TTC549 (cell line): ENCODE data around the gene ASH1L.
"Not testable (repeated sequence)": the region's sequence is repeated elsewhere in the genome, so short reads cannot be mapped to it uniquely, and the experiment has no call there.

Experiments used
- FAIRE-seq: peaks from 2 replicates; lab custom pipeline; 2012; peaks lifted over from hg19 to GRCh38; lab: Jason Lieb, UNC

The ASH1L gene

DNA sequence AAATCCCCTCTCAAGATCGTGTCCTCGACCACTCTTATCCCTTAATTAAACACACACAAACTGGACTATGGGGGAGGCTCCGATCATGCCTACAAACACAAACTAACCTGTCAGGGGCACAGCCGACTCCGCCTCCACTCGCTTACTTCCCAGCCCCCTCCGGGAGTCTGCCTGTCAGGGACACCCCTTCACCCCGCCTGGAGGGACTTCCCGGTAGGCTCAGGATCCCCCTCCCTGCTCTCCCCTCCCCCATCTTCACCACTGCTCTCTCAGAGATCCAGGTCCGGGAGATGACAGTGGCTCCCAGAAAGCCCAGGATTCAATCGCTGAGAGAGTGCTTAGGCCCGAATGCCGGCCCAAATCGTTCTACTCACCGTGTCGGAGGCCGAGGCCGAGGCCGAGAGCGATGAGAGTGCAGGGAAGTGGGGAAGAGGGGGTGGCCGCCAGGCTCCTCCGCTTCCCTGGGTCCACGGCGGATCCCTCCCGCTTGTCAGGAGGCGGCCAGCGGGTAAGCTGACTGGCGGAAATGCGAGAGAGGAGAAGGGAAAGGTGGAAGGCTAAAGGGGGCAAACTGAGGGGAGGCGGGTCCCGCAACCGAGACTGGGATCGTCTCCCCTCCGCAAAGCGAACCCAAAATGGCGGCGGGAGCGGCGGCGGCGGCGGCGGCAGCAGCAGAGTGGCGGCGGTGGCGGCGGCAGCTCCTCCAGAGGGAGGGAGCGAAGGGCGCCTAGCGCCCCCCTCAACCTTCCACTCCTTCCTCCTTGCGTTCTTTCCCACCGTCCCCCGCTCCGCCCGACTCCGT lies 623 bp downstream of the ASH1L start:
- FAIRE-seq = not testable (repeated sequence)

DNA sequence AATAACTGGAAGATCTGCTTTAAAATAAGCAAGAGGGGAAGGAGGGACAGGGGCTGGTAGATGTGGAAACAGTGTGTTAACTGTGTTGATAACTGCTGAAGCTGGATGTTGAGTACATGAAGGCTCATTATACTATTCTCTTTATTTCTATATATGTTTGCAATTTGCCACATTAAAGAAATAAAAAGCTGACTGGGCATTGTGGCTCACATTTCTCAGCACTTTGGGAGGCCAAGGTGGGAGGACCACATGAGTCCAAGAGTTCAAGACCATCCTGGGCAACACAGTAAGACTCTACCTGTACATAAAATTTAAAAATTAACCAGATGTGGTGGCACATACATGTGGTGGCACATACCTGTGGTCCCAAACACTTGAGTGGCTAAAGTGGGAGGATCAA lies 6.7 kb downstream of the ASH1L start:
- no peak for FAIRE-seq

- no peak for FAIRE-seq
These were observed 9.3 kb downstream of the ASH1L start for GRCh38 chr1:155553349-155553748.

GRCh38 chr1:155548706-155549105 lies 13.9 kb downstream of the ASH1L start:
- no peak for FAIRE-seq

DNA sequence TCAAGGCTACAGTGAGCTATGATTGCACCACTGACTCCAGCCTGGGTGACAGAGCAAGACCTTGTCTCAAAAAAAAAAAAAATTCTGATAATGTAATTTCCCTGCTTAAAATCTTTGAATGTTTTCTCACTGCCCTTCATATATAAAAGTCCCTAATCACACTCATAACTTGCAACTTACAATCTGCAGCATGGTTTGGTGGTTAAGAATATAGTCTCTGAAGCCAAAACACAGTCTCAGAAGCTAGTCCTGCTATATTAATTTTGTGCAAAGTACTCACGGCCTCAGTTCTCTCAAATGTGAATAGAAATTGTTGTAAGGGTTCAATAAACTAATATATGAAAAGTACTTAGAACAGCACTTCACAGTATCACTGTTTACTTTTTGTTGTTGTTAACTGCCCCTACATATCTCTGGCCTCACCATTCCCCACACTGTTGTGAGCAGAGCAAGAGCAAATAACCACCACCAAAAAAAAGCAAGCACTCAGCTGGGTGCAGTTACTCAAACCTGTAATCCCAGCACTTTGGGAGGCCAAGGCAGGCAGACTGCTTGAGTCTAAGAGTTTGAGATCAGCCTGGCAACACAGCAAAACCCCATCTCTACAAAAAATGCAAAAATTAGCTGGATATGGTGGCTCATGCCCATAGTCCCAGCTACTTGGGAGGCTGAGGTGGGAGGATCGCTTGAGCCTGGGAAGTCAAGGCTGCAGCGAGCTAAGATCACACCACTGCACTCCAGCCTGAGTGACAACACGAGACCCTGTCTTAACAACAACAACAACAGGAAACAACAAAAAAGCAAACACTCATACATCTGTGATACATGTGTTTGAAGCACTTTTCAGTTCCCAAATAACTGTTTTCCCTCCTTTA lies 22.4 kb downstream of the ASH1L start:
- no peak for FAIRE-seq

GRCh38 chr1:155537193-155537592 lies 25.4 kb downstream of the ASH1L start:
- peak; percentile 58 for FAIRE-seq

DNA sequence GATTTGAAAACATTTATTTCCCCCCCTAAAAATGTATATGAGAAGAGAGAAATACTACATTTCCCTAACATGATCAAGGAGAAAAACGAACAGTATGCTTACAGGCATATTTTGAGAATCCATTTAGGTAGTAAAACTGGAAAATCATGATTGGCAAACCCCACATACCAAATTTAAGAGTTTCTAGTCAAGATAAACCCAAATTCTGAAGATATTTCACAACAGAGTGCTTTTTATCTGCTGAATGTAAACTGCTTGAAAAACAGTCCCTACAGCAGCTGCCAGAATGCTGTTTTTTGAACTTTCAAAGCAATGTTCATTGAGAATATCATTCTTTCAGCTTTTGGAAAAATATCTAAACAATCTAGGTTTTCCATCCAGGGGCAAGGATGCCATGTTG lies 31.0 kb downstream of the ASH1L start:
- no peak for FAIRE-seq

DNA sequence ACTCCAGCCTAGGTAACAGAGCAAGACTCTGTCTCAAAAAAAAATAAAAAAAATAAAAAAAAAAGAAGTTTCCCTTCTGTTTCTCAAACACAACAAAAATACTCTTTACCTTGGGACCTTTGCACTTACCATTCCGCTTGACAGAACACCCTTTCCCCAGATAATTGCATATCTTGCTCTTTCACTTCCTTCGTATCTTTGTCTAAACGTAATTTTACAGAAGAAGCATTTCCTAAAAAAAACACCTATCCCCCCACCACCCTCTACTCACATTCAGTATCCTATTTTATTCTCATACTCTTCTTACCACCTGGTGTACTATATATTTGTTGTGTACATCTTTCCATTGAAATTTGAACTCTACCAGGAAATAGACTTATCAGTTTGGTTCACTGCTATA lies 32.7 kb downstream of the ASH1L start:
- FAIRE-seq = no peak

GRCh38 chr1:155529109-155529508 lies 33.5 kb downstream of the ASH1L start:
- no peak for FAIRE-seq

DNA sequence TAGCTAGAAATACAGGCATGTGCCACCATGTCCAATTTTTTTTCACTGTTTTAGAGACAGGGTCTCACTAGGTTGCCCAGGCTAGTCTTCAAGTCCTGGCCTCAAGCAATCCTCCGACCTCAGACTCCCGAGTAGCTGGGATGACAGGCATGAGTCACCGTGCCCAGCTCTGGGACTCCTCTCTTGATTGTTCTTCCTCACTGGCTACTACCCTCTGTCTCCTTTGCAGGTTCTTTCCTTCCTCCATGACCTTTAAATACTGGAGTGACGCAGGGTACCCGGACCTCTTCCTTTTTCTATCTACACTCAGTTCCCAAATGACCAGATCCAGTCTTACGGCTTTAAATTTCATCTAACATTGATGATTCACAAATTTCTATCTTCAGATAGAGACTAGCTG lies 34.9 kb downstream of the ASH1L start:
- FAIRE-seq = no peak

GRCh38 chr1:155526356-155526755 lies 36.2 kb downstream of the ASH1L start:
- no peak for FAIRE-seq

DNA sequence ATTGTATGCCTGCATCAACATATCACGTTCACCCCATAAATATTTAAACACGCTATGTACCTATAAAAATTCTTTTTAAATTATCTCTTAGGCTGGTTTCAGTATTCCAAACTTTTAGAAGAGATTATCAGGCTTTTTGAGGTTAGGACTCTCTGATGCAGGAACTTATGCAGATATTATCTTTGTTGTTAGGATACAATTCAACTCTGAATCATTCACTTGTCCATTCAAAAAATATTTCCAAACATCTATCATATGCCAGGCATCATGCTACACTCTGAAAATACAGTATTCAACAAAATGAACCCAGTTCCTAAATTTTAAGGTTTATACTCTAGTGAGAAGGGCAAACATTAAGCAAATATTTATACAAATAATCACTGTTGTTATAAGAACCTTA lies 40.5 kb downstream of the ASH1L start:
- peak; percentile 62 for FAIRE-seq

- no peak for FAIRE-seq
These were observed 44.1 kb downstream of the ASH1L start for GRCh38 chr1:155518484-155518883.

- FAIRE-seq = no peak
These were observed 47.9 kb downstream of the ASH1L start for GRCh38 chr1:155514582-155515187.

- no peak for FAIRE-seq
These were observed 49.2 kb downstream of the ASH1L start for GRCh38 chr1:155513300-155513916.

GRCh38 chr1:155511385-155511784 lies 51.2 kb downstream of the ASH1L start:
- FAIRE-seq = not testable (repeated sequence)

- no peak for FAIRE-seq
These were observed 53.5 kb downstream of the ASH1L start for GRCh38 chr1:155509064-155509463.

DNA sequence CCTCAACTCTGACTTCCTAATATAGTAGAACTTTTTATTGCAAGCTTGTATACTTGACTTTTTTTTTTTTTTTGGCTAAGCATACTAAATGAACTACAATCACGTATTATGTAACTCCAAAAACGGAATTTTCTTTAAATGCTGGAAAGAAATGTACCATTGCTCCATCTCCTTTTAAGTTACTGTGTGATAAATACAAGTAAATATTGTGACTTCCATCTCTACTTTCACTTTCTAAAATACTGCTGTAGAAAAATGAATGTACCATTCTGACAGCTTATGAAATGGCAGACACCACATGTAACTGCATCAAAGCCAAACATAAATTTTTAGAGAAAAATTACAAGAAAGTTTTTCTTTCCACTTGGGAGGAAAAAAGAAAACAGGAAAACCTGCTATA lies 54.7 kb downstream of the ASH1L start:
- FAIRE-seq = peak; percentile 25

- FAIRE-seq = peak; percentile 23
These were observed 56.6 kb downstream of the ASH1L start for GRCh38 chr1:155505963-155506362.

GRCh38 chr1:155504207-155504606 lies 58.4 kb downstream of the ASH1L start:
- no peak for FAIRE-seq

DNA sequence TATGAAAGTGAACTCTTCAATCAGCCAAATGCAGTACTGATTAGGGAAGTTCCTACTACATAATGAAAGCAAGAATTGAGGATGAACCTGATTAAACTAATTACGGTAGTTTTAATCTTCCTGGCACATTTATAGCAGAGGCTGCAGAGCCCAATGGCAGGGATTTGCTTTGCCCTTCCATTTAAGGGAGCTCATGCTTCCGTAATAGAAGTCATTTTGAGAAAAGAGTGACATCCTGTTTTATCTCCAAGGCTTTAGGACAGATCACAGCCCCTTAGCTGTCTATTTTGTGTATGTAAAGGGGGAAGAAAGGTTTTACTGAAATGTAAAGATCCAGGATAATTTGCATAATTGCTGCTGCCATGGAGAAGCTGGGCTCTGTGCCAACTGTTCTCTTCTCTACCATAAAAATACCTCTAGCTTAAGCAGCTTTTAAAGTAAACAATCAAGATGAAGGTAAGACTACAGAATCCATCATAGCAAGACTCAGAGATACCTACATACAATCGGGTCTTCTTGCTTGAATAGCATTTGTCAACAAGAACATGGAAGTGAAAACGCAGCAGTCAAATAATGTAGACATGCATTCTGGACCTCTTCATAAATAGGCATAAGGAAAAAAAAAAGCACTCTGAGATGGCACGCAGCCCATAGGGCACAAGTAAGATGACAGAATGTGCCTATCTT lies 62.5 kb downstream of the ASH1L start:
- FAIRE-seq = no peak

GRCh38 chr1:155499263-155499662 lies 63.3 kb downstream of the ASH1L start:
- FAIRE-seq = peak; percentile 3
